Calu3 (cell line): ENCODE measurements around the gene IL37. TPM values are rescaled to one million over a fixed set of nuclear protein-coding genes. Genes with fewer than 3 reads are reported as not detected.

Source experiments
- BruUV-seq: library from RNA; stranded (reverse); fragments of 400-500 nt; replicated peaks from 2 replicates; lab custom pipeline; 2021; lab: Mats Ljungman, UMichigan
- CTCF ChIA-PET: fragments of 300-600 bp; sonication (Branson Sonifier 250); formaldehyde crosslinking; loops from one replicate; lab custom pipeline; 2022; ENCODE audit warnings: antibody characterized with exemption; lab: Charles Lee
- DNase-seq: peaks from one replicate; pipeline ENCODE4 v3.0.0; 2022
- H3K27ac Mint-ChIP-seq: one replicate; pipeline ENCODE4 v1.8.0; 2022; ENCODE audit warnings: mixed read lengths; ENCODE audit not compliant: unreplicated experiment
- H3K27me3 Mint-ChIP-seq: one replicate; pipeline ENCODE4 v1.8.0; 2022; ENCODE audit warnings: mixed read lengths; ENCODE audit not compliant: unreplicated experiment
- H3K36me3 Mint-ChIP-seq: one replicate; pipeline ENCODE4 v1.8.0; 2022; ENCODE audit warnings: mild to moderate bottlenecking, moderate library complexity, mixed read lengths; ENCODE audit not compliant: insufficient read depth, unreplicated experiment
- H3K4me1 Mint-ChIP-seq: one replicate; pipeline ENCODE4 v1.8.0; 2022; ENCODE audit warnings: mild to moderate bottlenecking, low read depth, mixed read lengths; ENCODE audit not compliant: unreplicated experiment
- H3K4me3 Mint-ChIP-seq: one replicate; pipeline ENCODE4 v1.8.0; 2022; ENCODE audit warnings: mild to moderate bottlenecking, low read depth, moderate library complexity, mixed read lengths; ENCODE audit not compliant: unreplicated experiment
- H3K9me3 Mint-ChIP-seq: one replicate; pipeline ENCODE4 v1.8.0; 2022; ENCODE audit warnings: low read depth, mixed read lengths; ENCODE audit not compliant: unreplicated experiment
- intact Hi-C: fragments of 100-400 bp; cut with micrococcal nuclease; formaldehyde crosslinking; loops from one replicate; pipeline ENCODE4 v1.10.0; 2022; ENCODE audit not compliant: unreplicated experiment
- total RNA-seq: library from RNA; stranded (reverse); gene quantifications from 2 replicates; pipeline ENCODE4 v1.2.3, GENCODE V29; 2022
- TF ChIP-seq, protein P1 (sequence below): fragments of 200-600 bp; IDR thresholded peaks from one replicate; pipeline ENCODE4 v1.8.0; 2022; ENCODE audit warnings: antibody characterized with exemption; ENCODE audit not compliant: unreplicated experiment

Gene IL37
- total RNA-seq, 1 experiment from 2014 or later: 2.0 TPM

DNA sequence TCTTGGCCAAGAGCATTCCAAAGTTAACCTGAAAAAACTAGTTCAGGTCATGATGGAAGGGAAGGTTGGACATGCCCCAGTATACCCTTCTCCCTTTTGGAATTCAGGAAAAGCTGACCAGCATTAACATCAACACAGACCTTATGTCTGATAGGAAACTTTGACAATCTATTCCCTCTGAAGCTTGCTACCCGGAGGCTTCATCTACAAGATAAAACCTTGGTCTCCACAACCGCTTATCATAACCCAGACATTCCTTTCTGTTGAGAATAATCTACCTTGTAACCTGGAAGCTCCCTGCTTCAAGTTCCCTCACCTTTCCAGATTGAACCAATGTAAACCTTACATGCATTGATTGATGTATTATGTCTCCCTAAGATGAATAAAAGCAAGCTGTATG is 24.7 kb upstream of the IL37 start:
- no peak for DNase-seq
- CTCF ChIA-PET: interaction anchor here (0.5 to 3.1 kb wide), 3 partner anchors 56 to 84 kb away, joined by 5 to 26 read pairs (median 5); no protein-coding TSS in a partner anchor

GRCh38 chr2:112887964-112888749 is 22.8 kb upstream of the IL37 start:
- CTCF ChIA-PET: interaction anchor here (0.6 kb wide), 1 partner anchor 70 kb away, joined by 4 read pairs; no protein-coding TSS in a partner anchor
- intact Hi-C loops: loop anchor here (5.0 kb wide), 2 partner anchors 54 to 126 kb away; partner anchors contain the start of gene CKAP2L

More for the DNA sequence above, 24.7 kb upstream of the IL37 start:
- no TSS peak for BruUV-seq
- Mint-ChIP-seq H3K27me3 (no peaks in the 10 kb centered on the region), H3K27ac (no peak overlapping the region), H3K4me1 (peaks cover 54% of the 10 kb centered on the region), H3K9me3 (peaks cover 2% of the 10 kb centered on the region), H3K4me3 (no peak overlapping the region), H3K36me3 (peaks cover 5% of the 10 kb centered on the region)
- intact Hi-C loops: loop anchor here (5.0 kb wide), 2 partner anchors 56 to 124 kb away; partner anchors contain the start of gene CKAP2L
- TF ChIP-seq, protein P1, sequence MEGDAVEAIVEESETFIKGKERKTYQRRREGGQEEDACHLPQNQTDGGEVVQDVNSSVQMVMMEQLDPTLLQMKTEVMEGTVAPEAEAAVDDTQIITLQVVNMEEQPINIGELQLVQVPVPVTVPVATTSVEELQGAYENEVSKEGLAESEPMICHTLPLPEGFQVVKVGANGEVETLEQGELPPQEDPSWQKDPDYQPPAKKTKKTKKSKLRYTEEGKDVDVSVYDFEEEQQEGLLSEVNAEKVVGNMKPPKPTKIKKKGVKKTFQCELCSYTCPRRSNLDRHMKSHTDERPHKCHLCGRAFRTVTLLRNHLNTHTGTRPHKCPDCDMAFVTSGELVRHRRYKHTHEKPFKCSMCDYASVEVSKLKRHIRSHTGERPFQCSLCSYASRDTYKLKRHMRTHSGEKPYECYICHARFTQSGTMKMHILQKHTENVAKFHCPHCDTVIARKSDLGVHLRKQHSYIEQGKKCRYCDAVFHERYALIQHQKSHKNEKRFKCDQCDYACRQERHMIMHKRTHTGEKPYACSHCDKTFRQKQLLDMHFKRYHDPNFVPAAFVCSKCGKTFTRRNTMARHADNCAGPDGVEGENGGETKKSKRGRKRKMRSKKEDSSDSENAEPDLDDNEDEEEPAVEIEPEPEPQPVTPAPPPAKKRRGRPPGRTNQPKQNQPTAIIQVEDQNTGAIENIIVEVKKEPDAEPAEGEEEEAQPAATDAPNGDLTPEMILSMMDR: no peak

DNA sequence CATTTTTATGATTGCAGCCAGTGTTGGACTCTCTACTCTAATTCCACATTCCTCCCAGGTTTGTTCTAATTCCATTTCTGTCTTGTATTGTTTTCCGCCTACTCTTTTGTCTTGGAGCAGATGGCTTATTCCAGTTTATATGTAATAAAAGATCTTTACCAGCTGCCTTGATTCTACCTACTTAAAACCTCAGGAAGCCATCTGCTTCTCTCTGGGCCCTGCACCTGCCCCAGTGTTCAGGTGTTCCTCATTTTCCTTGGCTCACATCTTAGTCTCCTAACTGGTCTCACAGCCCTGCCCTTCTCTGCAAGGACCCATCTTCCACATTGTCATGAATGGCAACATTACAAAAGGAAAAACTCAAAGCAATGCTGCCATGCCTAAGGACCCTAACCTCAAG is 21.0 kb upstream of the IL37 start:
- peaks cover 26% of the 10 kb centered on the region for H3K4me1 Mint-ChIP-seq
- BruUV-seq: no TSS peak
- TF ChIP-seq, protein P1: no peak
- H3K27ac Mint-ChIP-seq: no peak overlapping the region
- peaks cover 2% of the 10 kb centered on the region for H3K9me3 Mint-ChIP-seq
- no peak overlapping the region for H3K4me3 Mint-ChIP-seq
- no peak for DNase-seq
- H3K36me3 Mint-ChIP-seq: no peaks in the 10 kb centered on the region
- intact Hi-C loops: loop anchor here (5.0 kb wide), 2 partner anchors 52 to 128 kb away; partner anchors contain the start of gene CKAP2L
- CTCF ChIA-PET: no interaction called here
- H3K27me3 Mint-ChIP-seq: no peaks in the 10 kb centered on the region

More at GRCh38 chr2:112887964-112888749, 22.8 kb upstream of the IL37 start:
- Mint-ChIP-seq H3K4me1 (peaks cover 44% of the 10 kb centered on the region), H3K27me3 (no peaks in the 10 kb centered on the region), H3K9me3 (peaks cover 2% of the 10 kb centered on the region), H3K36me3 (peaks cover 4% of the 10 kb centered on the region), H3K27ac (no peak overlapping the region), H3K4me3 (no peak overlapping the region)
- TF ChIP-seq, protein P1: no peak
- BruUV-seq: no TSS peak
- DNase-seq: no peak

DNA sequence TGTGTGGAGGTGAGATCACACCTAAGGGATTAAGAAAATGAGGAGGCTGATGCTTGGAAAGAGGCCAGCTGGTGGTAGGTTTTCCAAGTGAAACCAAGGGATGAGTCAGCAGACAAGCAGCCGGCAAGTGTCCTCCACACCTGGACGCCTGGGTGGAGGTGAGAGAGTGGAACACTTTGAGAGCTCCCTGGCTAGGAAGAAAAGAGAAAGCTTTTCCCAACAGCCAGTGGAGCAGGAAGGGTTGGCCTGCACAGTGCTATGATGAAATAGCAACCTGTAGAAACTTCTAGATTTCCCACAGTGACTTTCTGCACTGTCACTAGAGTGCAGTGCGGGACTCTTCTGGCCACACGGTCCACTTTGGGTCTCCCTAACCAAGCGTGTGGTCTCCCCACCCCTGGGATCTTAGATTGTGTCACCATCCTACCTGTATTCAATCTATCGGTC is 19.6 kb upstream of the IL37 start:
- no TSS peak for BruUV-seq
- intact Hi-C loops: no loop called here
- Mint-ChIP-seq H3K4me3 (no peak overlapping the region), H3K27me3 (no peaks in the 10 kb centered on the region), H3K4me1 (peaks cover 15% of the 10 kb centered on the region), H3K27ac (no peak overlapping the region), H3K9me3 (peaks cover 2% of the 10 kb centered on the region), H3K36me3 (no peaks in the 10 kb centered on the region)
- TF ChIP-seq, protein P1: no peak
- CTCF ChIA-PET: interaction anchor here (1.1 to 1.2 kb wide), 2 partner anchors 50 to 142 kb away, joined by 5 to 6 read pairs; no protein-coding TSS in a partner anchor
- peak; percentile 69 for DNase-seq
